ENCODE results near the gene ACSF3. TPM values are rescaled to one million over a fixed set of nuclear protein-coding genes. Genes with fewer than 3 reads are reported as not detected.

The ACSF3 gene
- total RNA-seq, 1 experiment from 2014 or later, result 74.5 TPM

DNA sequence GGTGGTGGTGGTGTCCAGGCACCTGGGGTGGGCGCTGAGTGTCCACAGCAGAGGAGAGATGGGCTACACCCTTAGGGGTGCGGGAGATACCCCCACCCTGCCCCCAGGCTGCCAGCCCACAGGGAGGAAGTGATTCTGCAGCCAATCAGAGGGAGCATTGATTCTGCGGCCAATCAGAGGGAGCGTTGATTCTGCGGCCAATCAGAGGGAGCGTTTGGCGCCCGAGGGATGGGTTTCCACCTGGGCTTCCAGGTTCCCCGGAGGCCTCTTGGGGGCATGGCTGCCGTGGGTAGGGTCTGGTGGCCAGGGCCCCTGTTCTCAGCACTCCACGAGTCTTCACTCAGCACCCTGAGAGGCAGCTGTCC, 28.2 kb upstream of the ACSF3 start:
- TF ChIP-seq, protein P1, sequence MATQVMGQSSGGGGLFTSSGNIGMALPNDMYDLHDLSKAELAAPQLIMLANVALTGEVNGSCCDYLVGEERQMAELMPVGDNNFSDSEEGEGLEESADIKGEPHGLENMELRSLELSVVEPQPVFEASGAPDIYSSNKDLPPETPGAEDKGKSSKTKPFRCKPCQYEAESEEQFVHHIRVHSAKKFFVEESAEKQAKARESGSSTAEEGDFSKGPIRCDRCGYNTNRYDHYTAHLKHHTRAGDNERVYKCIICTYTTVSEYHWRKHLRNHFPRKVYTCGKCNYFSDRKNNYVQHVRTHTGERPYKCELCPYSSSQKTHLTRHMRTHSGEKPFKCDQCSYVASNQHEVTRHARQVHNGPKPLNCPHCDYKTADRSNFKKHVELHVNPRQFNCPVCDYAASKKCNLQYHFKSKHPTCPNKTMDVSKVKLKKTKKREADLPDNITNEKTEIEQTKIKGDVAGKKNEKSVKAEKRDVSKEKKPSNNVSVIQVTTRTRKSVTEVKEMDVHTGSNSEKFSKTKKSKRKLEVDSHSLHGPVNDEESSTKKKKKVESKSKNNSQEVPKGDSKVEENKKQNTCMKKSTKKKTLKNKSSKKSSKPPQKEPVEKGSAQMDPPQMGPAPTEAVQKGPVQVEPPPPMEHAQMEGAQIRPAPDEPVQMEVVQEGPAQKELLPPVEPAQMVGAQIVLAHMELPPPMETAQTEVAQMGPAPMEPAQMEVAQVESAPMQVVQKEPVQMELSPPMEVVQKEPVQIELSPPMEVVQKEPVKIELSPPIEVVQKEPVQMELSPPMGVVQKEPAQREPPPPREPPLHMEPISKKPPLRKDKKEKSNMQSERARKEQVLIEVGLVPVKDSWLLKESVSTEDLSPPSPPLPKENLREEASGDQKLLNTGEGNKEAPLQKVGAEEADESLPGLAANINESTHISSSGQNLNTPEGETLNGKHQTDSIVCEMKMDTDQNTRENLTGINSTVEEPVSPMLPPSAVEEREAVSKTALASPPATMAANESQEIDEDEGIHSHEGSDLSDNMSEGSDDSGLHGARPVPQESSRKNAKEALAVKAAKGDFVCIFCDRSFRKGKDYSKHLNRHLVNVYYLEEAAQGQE (IDR thresholded peaks at IDR 0.05; ENCODE audit: low read depth), result no peak
- TF ChIP-seq, protein P2, sequence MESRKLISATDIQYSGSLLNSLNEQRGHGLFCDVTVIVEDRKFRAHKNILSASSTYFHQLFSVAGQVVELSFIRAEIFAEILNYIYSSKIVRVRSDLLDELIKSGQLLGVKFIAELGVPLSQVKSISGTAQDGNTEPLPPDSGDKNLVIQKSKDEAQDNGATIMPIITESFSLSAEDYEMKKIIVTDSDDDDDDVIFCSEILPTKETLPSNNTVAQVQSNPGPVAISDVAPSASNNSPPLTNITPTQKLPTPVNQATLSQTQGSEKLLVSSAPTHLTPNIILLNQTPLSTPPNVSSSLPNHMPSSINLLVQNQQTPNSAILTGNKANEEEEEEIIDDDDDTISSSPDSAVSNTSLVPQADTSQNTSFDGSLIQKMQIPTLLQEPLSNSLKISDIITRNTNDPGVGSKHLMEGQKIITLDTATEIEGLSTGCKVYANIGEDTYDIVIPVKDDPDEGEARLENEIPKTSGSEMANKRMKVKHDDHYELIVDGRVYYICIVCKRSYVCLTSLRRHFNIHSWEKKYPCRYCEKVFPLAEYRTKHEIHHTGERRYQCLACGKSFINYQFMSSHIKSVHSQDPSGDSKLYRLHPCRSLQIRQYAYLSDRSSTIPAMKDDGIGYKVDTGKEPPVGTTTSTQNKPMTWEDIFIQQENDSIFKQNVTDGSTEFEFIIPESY (IDR thresholded peaks at IDR 0.05; ENCODE audit: extremely low read depth, insufficient replicate concordance, low read length), result no peak
- TF ChIP-seq, protein P3, sequence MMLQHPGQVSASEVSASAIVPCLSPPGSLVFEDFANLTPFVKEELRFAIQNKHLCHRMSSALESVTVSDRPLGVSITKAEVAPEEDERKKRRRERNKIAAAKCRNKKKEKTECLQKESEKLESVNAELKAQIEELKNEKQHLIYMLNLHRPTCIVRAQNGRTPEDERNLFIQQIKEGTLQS (IDR thresholded peaks at IDR 0.05), result no peak
- TF ChIP-seq RAD21 (IDR thresholded peaks at IDR 0.05; ENCODE audit: low read depth) (no peak), EZH2 (IDR thresholded peaks at IDR 0.05) (no peak), ELF1 (IDR thresholded peaks at IDR 0.05; ENCODE audit: borderline replicate concordance, low read depth) (no peak)
- TF ChIP-seq, protein P4, sequence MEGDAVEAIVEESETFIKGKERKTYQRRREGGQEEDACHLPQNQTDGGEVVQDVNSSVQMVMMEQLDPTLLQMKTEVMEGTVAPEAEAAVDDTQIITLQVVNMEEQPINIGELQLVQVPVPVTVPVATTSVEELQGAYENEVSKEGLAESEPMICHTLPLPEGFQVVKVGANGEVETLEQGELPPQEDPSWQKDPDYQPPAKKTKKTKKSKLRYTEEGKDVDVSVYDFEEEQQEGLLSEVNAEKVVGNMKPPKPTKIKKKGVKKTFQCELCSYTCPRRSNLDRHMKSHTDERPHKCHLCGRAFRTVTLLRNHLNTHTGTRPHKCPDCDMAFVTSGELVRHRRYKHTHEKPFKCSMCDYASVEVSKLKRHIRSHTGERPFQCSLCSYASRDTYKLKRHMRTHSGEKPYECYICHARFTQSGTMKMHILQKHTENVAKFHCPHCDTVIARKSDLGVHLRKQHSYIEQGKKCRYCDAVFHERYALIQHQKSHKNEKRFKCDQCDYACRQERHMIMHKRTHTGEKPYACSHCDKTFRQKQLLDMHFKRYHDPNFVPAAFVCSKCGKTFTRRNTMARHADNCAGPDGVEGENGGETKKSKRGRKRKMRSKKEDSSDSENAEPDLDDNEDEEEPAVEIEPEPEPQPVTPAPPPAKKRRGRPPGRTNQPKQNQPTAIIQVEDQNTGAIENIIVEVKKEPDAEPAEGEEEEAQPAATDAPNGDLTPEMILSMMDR (IDR thresholded peaks at IDR 0.05 in 2 of 3, conservative IDR thresholded peaks at IDR 0.05 in 1 of 3; ENCODE audit: borderline replicate concordance in 1 of 3, insufficient read depth in 1 of 3, low read depth in 2 of 3, low read length in 2 of 3), result no peak
- Histone ChIP-seq H3K9ac (ENCODE audit: low read length) (no peak overlapping the region), H3K9me3 (ENCODE audit: control insufficient read depth in 1 of 2, insufficient read depth in 1 of 2, low read depth in 1 of 2, low read length in 2 of 2) (no peaks in the 10 kb centered on the region; a peak in 1 of 4 replicates), H2AFZ (ENCODE audit: low read depth, low read length, poor library complexity, severe bottlenecking) (no peak overlapping the region), H4K20me1 (ENCODE audit: insufficient read depth) (no peaks in the 10 kb centered on the region), H3K4me1 (ENCODE audit: control insufficient read depth in 1 of 2, insufficient read depth in 2 of 2, low read length in 2 of 2) (no peaks in the 10 kb centered on the region), H3K4me2 (ENCODE audit: low read length) (no peak overlapping the region), H3K27ac (ENCODE audit: low read depth, low read length) (no peak overlapping the region), H3K9me2 (ENCODE audit: insufficient read depth) (no peaks in the 10 kb centered on the region), H3K4me3 (replicated peaks in 1 of 2; ENCODE audit: low read depth in 1 of 2, low read length in 2 of 2) (no peak overlapping the region), H3K27me3 (ENCODE audit: insufficient read depth, low read length) (0 out of 2 replicates have a peak, but pooled peaks cover 15% of the 10 kb centered on the region), H3K79me2 (ENCODE audit: insufficient read depth, low read length) (no peaks in the 10 kb centered on the region), H3K36me3 (ENCODE audit: control insufficient read depth in 1 of 2, insufficient read depth in 2 of 2, low read length in 2 of 2) (no peaks in the 10 kb centered on the region)
- intact Hi-C loops (cut with micrococcal nuclease), result no loop called here
- ATAC-seq, result no peak
- ChIA-PET POLR2A (no interaction called here), CTCF (no interaction called here), RAD21 (ENCODE audit: low non-redundant PET in 1 of 2, low total read pairs in 2 of 2, uncharacterized antibody in 2 of 2, unreplicated experiment in 2 of 2) (no interaction called here)
- BruUV-seq (replicated peaks), result no TSS peak
- DNase-seq (ENCODE audit: low read depth, low spot score), result no peak
